HG03108 (cell line): ENCODE data around the gene LCN12.

Experiments
- ATAC-seq: cut with Tn5 transposase; IDR thresholded peaks from one replicate; pipeline ENCODE4 v1.9.1; 2021; ENCODE audit warnings: moderate library complexity; ENCODE audit not compliant: unreplicated experiment

LCN12 gene

GRCh38 chr9:136972335-136972734, 20.3 kb downstream of the LCN12 start:
- no peak for ATAC-seq

DNA sequence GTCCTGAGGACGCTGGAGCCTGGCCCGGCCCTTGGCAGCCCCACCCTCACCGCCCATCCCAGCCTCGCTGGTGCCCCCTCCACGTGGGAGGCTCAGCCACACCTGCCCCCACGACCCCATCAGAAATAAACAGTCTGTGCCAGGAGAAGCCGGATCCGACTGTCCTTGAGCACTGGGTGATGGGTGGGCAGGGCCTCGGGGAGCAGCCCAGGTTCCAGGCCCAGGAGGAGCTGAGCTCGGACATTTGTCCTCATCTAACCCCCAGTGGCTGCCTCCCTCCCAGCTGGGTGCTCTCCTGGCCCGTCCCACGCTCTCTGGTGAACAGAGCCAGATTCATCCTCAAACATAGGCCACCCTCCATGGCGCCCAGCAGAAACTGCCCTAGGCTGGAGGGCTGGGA, 20.7 kb downstream of the LCN12 start:
- no peak for ATAC-seq

- no peak for ATAC-seq
These were observed 21.8 kb downstream of the LCN12 start for GRCh38 chr9:136973618-136974617.

DNA sequence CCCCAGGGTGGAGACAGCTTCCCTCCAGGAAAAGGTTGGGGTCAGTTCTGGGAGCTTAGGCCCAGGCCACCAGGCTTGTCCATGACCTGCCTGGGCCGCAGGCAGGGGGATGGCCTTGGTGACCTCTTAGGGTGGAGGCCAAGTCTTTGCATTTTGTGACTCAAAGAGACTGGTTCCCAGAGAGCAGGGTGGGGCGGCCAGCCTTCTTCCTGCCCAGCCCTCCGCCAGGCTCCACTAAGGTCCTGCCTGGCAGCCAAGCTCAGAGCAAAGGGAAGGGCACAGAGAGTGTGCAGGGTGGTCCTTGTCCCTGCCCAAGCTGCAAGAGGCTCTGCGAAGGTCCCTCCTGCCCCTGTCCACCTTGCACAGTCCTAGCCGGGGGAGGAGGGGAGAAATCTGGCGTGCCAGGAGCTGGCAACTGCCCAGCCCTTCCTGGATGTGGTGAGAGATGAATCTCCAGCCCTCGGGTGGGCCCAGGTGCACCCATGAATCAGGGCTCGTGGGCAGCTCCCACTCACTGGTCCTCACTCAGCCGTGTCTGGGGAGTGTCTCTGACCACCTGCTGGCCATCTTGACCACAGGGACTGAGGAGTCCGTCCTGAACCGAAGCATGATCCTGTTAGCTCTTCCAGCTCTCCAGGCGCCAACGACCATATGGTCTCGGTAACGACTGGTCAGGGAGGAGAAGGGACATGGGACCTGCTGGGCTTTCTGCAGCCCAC, 22.9 kb downstream of the LCN12 start:
- no peak for ATAC-seq

GRCh38 chr9:136975644-136976043, 23.6 kb downstream of the LCN12 start:
- no peak for ATAC-seq

- no peak for ATAC-seq
These were observed 25.1 kb downstream of the LCN12 start, which contains the start of gene PTGDS for GRCh38 chr9:136977223-136977622. PTGDS (plus strand) TSS chr9:136977504; CDS start chr9:136977579, 75 bp downstream.

GRCh38 chr9:136977649-136978072, 25.6 kb downstream of the LCN12 start:
- ATAC-seq, result no peak

GRCh38 chr9:136978073-136978864, 26.2 kb downstream of the LCN12 start:
- no peak for ATAC-seq

GRCh38 chr9:136978865-136979544, 26.9 kb downstream of the LCN12 start:
- no peak for ATAC-seq

DNA sequence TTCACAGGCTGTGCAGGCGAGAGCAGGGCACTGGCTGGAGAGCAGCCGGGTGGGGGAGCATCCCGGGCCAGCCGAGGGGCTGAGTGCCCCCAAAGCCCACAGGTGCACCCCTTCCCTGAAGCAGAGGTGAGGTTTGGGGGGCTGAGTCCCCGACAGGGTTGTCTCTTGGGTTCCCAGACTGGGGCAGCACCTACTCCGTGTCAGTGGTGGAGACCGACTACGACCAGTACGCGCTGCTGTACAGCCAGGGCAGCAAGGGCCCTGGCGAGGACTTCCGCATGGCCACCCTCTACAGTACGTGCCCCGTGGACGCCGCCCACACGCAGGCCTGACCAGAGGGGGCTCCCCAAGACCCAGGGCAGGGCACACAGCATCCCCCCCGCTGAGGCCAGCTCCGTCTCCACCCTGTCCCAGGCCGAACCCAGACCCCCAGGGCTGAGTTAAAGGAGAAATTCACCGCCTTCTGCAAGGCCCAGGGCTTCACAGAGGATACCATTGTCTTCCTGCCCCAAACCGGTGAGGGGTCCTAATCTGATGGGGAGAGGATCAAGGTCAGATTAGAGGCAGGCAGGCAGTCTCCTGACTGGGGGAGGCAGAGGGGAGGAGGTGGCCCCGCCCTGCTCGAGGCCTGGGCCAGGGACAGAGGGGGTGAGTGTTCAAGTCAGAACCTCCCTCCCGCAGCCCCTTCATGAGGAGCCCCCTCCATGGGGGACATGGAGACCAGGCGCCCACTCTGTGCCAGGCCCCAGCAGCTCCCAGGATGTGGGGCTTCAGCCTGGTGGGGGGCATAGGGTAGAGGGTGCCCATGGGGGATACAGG, 27.9 kb downstream of the LCN12 start:
- no peak for ATAC-seq

- ATAC-seq, result no peak
These were observed 28.8 kb downstream of the LCN12 start for GRCh38 chr9:136980669-136981478.

GRCh38 chr9:136981588-136982231, 29.6 kb downstream of the LCN12 start:
- no peak for ATAC-seq

GRCh38 chr9:136982232-136983051, 30.4 kb downstream of the LCN12 start, which contains the start of gene LCNL1:
LCNL1 (plus strand) TSS chr9:136982993; CDS start chr9:136983587, 594 bp downstream.
- no peak for ATAC-seq

GRCh38 chr9:136983167-136983566, 31.1 kb downstream of the LCN12 start:
- ATAC-seq, result no peak

DNA sequence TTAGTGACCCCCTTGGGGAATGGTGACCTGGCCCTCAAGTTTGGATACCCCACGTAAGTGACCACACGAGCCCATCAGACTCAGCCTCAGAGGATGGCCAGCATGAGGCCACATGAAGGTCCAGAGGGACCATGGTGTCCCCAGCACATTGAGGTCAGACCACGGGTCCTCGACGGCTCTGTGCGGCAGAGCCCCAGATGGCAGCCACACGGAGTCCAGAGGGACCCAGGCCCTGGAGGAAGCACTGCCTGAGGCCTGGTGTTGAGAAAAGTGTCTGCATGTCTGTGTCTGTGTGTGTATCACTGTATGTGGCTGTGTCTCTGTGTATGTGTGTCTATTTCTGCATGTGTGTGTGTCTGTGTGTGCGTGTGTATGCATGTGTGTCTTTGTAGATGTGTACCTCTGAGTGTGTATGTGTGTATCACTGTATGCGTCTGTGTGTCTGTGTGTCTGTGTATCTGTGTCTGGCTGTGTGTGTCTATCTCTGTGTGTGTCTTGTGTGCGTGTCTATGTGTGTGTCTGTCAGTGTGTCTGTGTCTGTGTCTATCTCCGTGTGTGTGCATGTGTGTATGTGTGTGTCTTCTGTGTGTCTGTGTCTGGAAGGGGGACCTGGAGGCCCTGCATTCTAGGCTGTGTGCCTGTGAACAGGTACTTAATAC, 31.7 kb downstream of the LCN12 start:
- no peak for ATAC-seq

DNA sequence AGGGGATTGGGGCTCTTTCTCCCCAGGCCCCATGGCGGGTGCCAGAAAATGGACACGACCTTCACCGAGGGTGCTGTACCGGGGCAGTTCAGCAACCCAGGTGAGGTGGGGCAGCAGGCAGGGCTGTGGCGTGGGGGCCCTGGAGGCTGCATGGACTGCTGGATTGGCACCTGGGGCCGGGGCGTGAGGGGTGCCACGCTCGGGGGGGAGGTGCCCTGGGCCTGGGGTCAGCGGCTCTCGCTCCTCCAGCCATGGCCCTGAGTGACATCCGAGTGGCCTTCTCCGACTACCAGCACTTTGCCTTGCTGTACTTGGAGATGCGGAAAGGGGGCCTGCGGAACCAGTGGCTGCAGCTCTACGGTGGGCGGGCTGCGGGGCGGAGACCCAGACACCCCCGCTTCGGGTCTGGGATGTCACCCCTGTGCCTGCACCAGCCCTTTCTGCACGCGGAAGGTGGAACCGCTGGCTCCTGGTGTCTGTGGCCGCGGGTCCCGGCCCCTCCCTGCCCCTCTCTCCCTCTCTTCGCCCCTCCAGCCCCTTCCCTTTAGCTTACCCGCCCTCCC, 32.5 kb downstream of the LCN12 start:
- ATAC-seq, result no peak
